Measurements from ENCODE around the gene RWDD2A.

- no peak for TF ChIP-seq CTCF (IDR thresholded peaks at IDR 0.05; ENCODE audit: low read depth, low read length, poor library complexity, severe bottlenecking)
- TF ChIP-seq EZH2phosphoT487 (IDR thresholded peaks at IDR 0.05; ENCODE audit: borderline replicate concordance, low read length) = no peak
These were observed 8.9 kb downstream of the RWDD2A start for GRCh38 chr6:83202031-83202430.

Measured in DOHH2 (cell line).